HepG2 (cell line): ENCODE results near the gene CNTN2. TPM values are rescaled to one million over a fixed set of nuclear protein-coding genes. Genes with fewer than 3 reads are reported as not detected.

Experiments
- ATAC-seq: fragments of 200-7000 bp; cut with Tn5 transposase; 3 replicates; pipeline ENCODE4 v1.9.1; 2020; ENCODE audit warnings: mild to moderate bottlenecking, moderate library complexity
- BruUV-seq: library from RNA; stranded (reverse); fragments of 400-500 nt; replicated peaks from 2 replicates; lab custom pipeline; 2021; lab: Mats Ljungman, UMichigan
- CTCF ChIA-PET: fragments of 300-600 bp; formaldehyde crosslinking; extraction: SDS; loops from one replicate; lab custom pipeline; 2021; ENCODE audit warnings: low total read pairs, inconsistent platforms, low intra/inter-chr PET ratio; lab: Yijun Ruan, JAX
- POLR2A ChIA-PET: fragments of 350-600 bp; sonication (Branson Sonifier 250); formaldehyde crosslinking; loops from one replicate; lab custom pipeline; 2020; ENCODE audit warnings: antibody characterized with exemption, inconsistent platforms; lab: Yijun Ruan, JAX
- DNase-seq: peaks from one replicate; pipeline ENCODE4 v3.0.0-alpha.2; 2015; ENCODE audit warnings: low spot score
- FAIRE-seq: peaks from 3 replicates; lab custom pipeline; 2011; peaks lifted over from hg19 to GRCh38; lab: Jason Lieb, UNC
- H2AFZ ChIP-seq: one replicate; pipeline ENCODE4 v1.6.1; 2011; ENCODE audit warnings: low read length, inconsistent platforms
- H3K27ac ChIP-seq: fragments of 300-600 bp; 3 replicates; pipeline ENCODE4 v1.8.0; 2011; ENCODE audit warnings: mixed run types, mild to moderate bottlenecking, mixed read lengths, low read length, inconsistent platforms; ENCODE audit not compliant: insufficient read depth; ENCODE audit errors: extremely low read length
- H3K27me3 ChIP-seq, 2 experiments: fragments of 200-600 bp in 1 of 2; 2 replicates in 1 of 2; 3 replicates in 1 of 2; pipeline versions ENCODE4 v1.6.0 to v1.8.0; 2011; ENCODE audit warnings: low read length in 2 of 2, mild to moderate bottlenecking in 2 of 2, moderate library complexity in 2 of 2, inconsistent platforms in 1 of 2; ENCODE audit not compliant: insufficient read depth in 2 of 2, control insufficient read depth in 1 of 2
- H3K36me3 ChIP-seq, 2 experiments: fragments of 200-600 bp in 1 of 2; replicated peaks in 1 of 2; 2 replicates in 1 of 2; 3 replicates in 1 of 2; pipeline versions ENCODE4 v1.5.1 to v1.8.0; 2011; ENCODE audit warnings: low read length in 2 of 2, inconsistent platforms in 1 of 2; ENCODE audit not compliant: insufficient read depth in 2 of 2, control insufficient read depth in 1 of 2
- H3K4me1 ChIP-seq: 2 replicates; pipeline ENCODE4 v1.5.1; 2012; ENCODE audit warnings: low read length, inconsistent platforms; ENCODE audit not compliant: insufficient read depth
- H3K4me2 ChIP-seq: 2 replicates; pipeline ENCODE4 v1.6.0; 2011; ENCODE audit warnings: low read depth, low read length, inconsistent platforms
- H3K4me3 ChIP-seq, 3 experiments: fragments of 200-600 bp in 1 of 3; sonication (generic), shearing (Covaris generic) in 1 of 3; replicated peaks in 1 of 3; 2 replicates each; pipeline ENCODE4 v1.5.1; 2011 to 2016; ENCODE audit warnings: low read length in 3 of 3, inconsistent platforms in 2 of 3, low read depth in 2 of 3, mild to moderate bottlenecking in 2 of 3, control low read depth in 1 of 3, mixed read lengths in 1 of 3; ENCODE audit not compliant: insufficient read depth in 1 of 3
- H3K79me2 ChIP-seq: one replicate; pipeline ENCODE4 v1.6.1; 2011; ENCODE audit warnings: low read length, inconsistent platforms; ENCODE audit not compliant: insufficient read depth
- H3K9ac ChIP-seq: 2 replicates; pipeline ENCODE4 v1.6.0; 2011; ENCODE audit warnings: mild to moderate bottlenecking, low read depth, low read length, inconsistent platforms; ENCODE audit not compliant: insufficient read depth
- H3K9me3 ChIP-seq: 2 replicates; pipeline ENCODE4 v1.5.1; 2012; ENCODE audit warnings: mild to moderate bottlenecking, low read length
- H4K20me1 ChIP-seq: 2 replicates; pipeline ENCODE4 v1.6.0; 2011; ENCODE audit warnings: inconsistent platforms, mild to moderate bottlenecking, low read length, moderate library complexity; ENCODE audit not compliant: insufficient read depth
- ETV6 ChIP-seq: sonication (generic); formaldehyde crosslinking; conservative IDR thresholded peaks from 2 replicates; pipeline ENCODE4 v1.4.0; 2020; ENCODE audit warnings: missing genetic modification reagents
- ISX ChIP-seq: sonication (generic); formaldehyde crosslinking; conservative IDR thresholded peaks from 2 replicates; pipeline ENCODE4 v1.5.0; 2020; ENCODE audit warnings: missing genetic modification reagents
- MATR3 ChIP-seq: sonication (generic); formaldehyde crosslinking; IDR thresholded peaks from 2 replicates; pipeline ENCODE4 v1.4.0; 2020; ENCODE audit warnings: missing genetic modification reagents
- ZNF614 ChIP-seq: IDR thresholded peaks from 2 replicates; pipeline ENCODE4 v1.6.1; 2018; ENCODE audit warnings: missing biosample characterization, missing genetic modification reagents, inconsistent platforms, borderline replicate concordance
- ZNF629 ChIP-seq: sonication (generic); formaldehyde crosslinking; conservative IDR thresholded peaks from 2 replicates; pipeline ENCODE4 v1.5.0; 2020; ENCODE audit warnings: missing genetic modification reagents
- WGBS: methylation state at CpG from one replicate; pipeline ENCODE4 v1.1.6; 2017; ENCODE audit warnings: low lambda C conversion rate; 5-methylcytosine and 5-hydroxymethylcytosine counted together
- in situ Hi-C: cut with HindIII; loops from 2 replicates; pipeline ENCODE4 v1.10.0; 2017; ENCODE audit warnings: low pct_unique_long_range_greater_than_20kb; ENCODE audit not compliant: extremely low pct_ligation_motif_present
- intact Hi-C: fragments of 100-400 bp; cut with micrococcal nuclease; formaldehyde crosslinking; loops from one replicate; pipeline ENCODE4 v1.10.0; 2022; ENCODE audit not compliant: unreplicated experiment
- polyA plus RNA-seq, 8 experiments: library from polyadenylated mRNA; depleted of rRNA in 3 of 8; stranded (reverse) in 7 of 8; unstranded in 1 of 8; fragments of >200 nt; fragmentation: Illumina TruSeq in 4 of 8; extraction: Trizol in 4 of 8; gene quantifications; 2 replicates each; pipeline versions ENCODE4 v1.2.1 to v1.2.3, GENCODE V29; 2011 to 2016; ENCODE audit warnings: low read depth in 4 of 8, missing spikeins in 1 of 8, mixed read lengths in 1 of 8; ENCODE audit not compliant: insufficient read depth in 1 of 8
- total RNA-seq, 5 experiments: library from RNA; depleted of rRNA; stranded (reverse); fragments of >200 nt; fragmentation: Illumina TruSeq; extraction: Trizol; gene quantifications; 2 replicates each; pipeline ENCODE4 v1.2.3, GENCODE V29; 2016; ENCODE audit warnings: low read depth in 1 of 5

Gene CNTN2
- total and polyA plus RNA-seq, 2 of the 13 experiments (the other 11 are each of a cell fraction or from before 2014, with no cell fraction given): not detected

GRCh38 chr1:205062319-205062718 lies 19.3 kb downstream of the CNTN2 start (continued):
- TF ChIP-seq ZNF614 (CRISPR knock-in tag): no peak

DNA sequence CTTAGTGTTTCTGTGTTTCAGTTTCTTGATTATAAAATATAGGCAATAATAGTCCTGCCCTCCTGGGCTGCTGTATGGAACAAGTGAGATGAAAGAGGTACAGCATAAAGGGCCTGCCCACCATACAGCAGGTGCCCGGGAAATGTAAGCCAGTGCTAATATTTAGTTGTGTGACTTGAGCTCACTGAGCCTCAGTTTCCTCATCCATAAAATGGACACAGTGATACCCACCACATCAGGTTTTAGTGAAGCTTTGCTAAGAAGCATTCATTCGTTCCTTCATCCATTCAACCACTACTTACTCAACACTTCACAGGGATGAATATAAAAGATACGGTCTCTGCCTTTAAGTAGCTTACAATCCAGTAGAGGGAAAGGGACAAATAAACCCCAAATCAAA lies 19.9 kb downstream of the CNTN2 start:
- ATAC-seq: no peak
- Histone ChIP-seq H3K9me3 (no peaks in the 10 kb centered on the region), H4K20me1 (no peaks in the 10 kb centered on the region)
- BruUV-seq: no TSS peak
- 14% methylated on average over 3 of the region's 3 CpGs for WGBS
- in situ Hi-C loops: loop anchor here (5.0 to 10.0 kb wide), 2 partner anchors 86 to 192 kb away; no protein-coding TSS in a partner anchor
- POLR2A ChIA-PET: no interaction called here
- peak; percentile 63 for TF ChIP-seq ZNF629 (CRISPR knock-in tag)
- no peak for TF ChIP-seq ETV6 (CRISPR knock-in tag)
- TF ChIP-seq, all 625 proteins: peak for 1
- H3K79me2 ChIP-seq: no peaks in the 10 kb centered on the region
- peaks cover 1 to 33% of the 10 kb centered on the region in 2 experiments; a peak in 4 of 5 replicates for H3K27me3 ChIP-seq
- H3K27ac ChIP-seq: no peak overlapping the region
- CTCF ChIA-PET: interaction anchor here (4.2 kb wide), 1 partner anchor 74 kb away, joined by 41 read pairs; no protein-coding TSS in a partner anchor
- no peak overlapping the region for H2AFZ ChIP-seq
- H3K9ac ChIP-seq: no peak overlapping the region
- H3K4me2 ChIP-seq: no peak overlapping the region
- DNase-seq (no peak), FAIRE-seq (no peak)
- no peaks in the 10 kb centered on the region for H3K4me1 ChIP-seq
- no peak overlapping the region for H3K4me3 ChIP-seq
- intact Hi-C loops: no loop called here
- H3K36me3 ChIP-seq: no peaks in the 10 kb centered on the region

GRCh38 chr1:205064301-205064700 lies 21.3 kb downstream of the CNTN2 start:
- Histone ChIP-seq H3K9me3 (no peaks in the 10 kb centered on the region), H3K4me2 (no peak overlapping the region), H3K4me3 (no peak overlapping the region), H3K9ac (no peak overlapping the region), H4K20me1 (no peaks in the 10 kb centered on the region), H3K27me3 (peaks cover 1 to 19% of the 10 kb centered on the region in 2 experiments; a peak in 4 of 5 replicates), H3K79me2 (no peaks in the 10 kb centered on the region), H3K27ac (no peak overlapping the region), H3K36me3 (no peaks in the 10 kb centered on the region), H3K4me1 (no peaks in the 10 kb centered on the region), H2AFZ (no peak overlapping the region)
- intact Hi-C loops: no loop called here
- CTCF ChIA-PET: no interaction called here
- ATAC-seq (no peak), FAIRE-seq (no peak), DNase-seq (no peak)
- BruUV-seq: no TSS peak
- 0% methylated on average over 1 of the region's 11 CpGs for WGBS
- POLR2A ChIA-PET: no interaction called here
- TF ChIP-seq MATR3: no peak
- no peak for TF ChIP-seq ISX
- in situ Hi-C loops: loop anchor here (5.0 to 10.0 kb wide), 2 partner anchors 87 to 190 kb away; no protein-coding TSS in a partner anchor
